SK-N-SH (cell line): ENCODE data around the gene CABLES2.

Experiments
- CHD2 ChIP-seq: fragments of 150-350 bp; IDR thresholded peaks from 2 replicates; pipeline ENCODE4 v1.6.1; 2018; ENCODE audit warnings: low read length; ENCODE audit not compliant: partially characterized antibody
- CTCF ChIP-seq: fragments of 200-600 bp; sonication (generic); IDR thresholded peaks from 2 replicates; pipeline ENCODE4 v1.6.1; 2017; ENCODE audit warnings: antibody characterized with exemption, mild to moderate bottlenecking, moderate library complexity
- EZH2phosphoT487 ChIP-seq: fragments of 200-600 bp; sonication (generic); IDR thresholded peaks from 2 replicates; pipeline ENCODE4 v1.6.1; 2017; ENCODE audit warnings: low read depth, mixed run types, mild to moderate bottlenecking, antibody characterized with exemption, moderate library complexity, borderline replicate concordance
- JUND ChIP-seq: IDR thresholded peaks from 2 replicates; pipeline ENCODE4 v1.4.0; 2012
- MAX ChIP-seq: IDR thresholded peaks from 2 replicates; pipeline ENCODE4 v1.4.0; 2012; ENCODE audit warnings: low read depth
- MXI1 ChIP-seq: IDR thresholded peaks from 2 replicates; pipeline ENCODE4 v1.6.1; 2012; ENCODE audit warnings: mild to moderate bottlenecking, low read depth, low read length, improper control_type of control experiment
- PBX3 ChIP-seq: IDR thresholded peaks from 2 replicates; pipeline ENCODE4; 2012
- POLR2AphosphoS5 ChIP-seq: IDR thresholded peaks from 2 replicates; pipeline ENCODE4 v1.6.1; 2012; ENCODE audit warnings: low read depth, low read length
- RFX5 ChIP-seq: IDR thresholded peaks from 2 replicates; pipeline ENCODE4 v1.6.1; 2012; ENCODE audit warnings: mild to moderate bottlenecking, improper control_type of control experiment, low read length
- SMC3 ChIP-seq: IDR thresholded peaks from 2 replicates; pipeline ENCODE4 v1.6.1; 2012; ENCODE audit warnings: low read depth, low read length, improper control_type of control experiment
- TAF1 ChIP-seq: IDR thresholded peaks from 2 replicates; pipeline ENCODE4 v1.6.1; 2012; ENCODE audit warnings: low read depth, mild to moderate bottlenecking, low read length, moderate library complexity, borderline replicate concordance
- TF ChIP-seq, protein P1 (sequence below): IDR thresholded peaks from 2 replicates; pipeline ENCODE4 v1.6.1; 2012; ENCODE audit warnings: mild to moderate bottlenecking, low read depth, low read length, moderate library complexity
- TF ChIP-seq, protein P2 (sequence below): fragments of 150-350 bp; IDR thresholded peaks from 2 replicates; pipeline ENCODE4 v1.6.1; 2017; ENCODE audit warnings: antibody characterized with exemption, low read length, low read depth, borderline replicate concordance

GRCh38 chr20:62408055-62408454 is 970 bp upstream of the CABLES2 start:
- TF ChIP-seq CTCF (no peak), POLR2AphosphoS5 (no peak), MXI1 (no peak), EZH2phosphoT487 (no peak), SMC3 (no peak), PBX3 (no peak), TAF1 (no peak), JUND (no peak), CHD2 (no peak), RFX5 (no peak), MAX (no peak)
- TF ChIP-seq, protein P1, sequence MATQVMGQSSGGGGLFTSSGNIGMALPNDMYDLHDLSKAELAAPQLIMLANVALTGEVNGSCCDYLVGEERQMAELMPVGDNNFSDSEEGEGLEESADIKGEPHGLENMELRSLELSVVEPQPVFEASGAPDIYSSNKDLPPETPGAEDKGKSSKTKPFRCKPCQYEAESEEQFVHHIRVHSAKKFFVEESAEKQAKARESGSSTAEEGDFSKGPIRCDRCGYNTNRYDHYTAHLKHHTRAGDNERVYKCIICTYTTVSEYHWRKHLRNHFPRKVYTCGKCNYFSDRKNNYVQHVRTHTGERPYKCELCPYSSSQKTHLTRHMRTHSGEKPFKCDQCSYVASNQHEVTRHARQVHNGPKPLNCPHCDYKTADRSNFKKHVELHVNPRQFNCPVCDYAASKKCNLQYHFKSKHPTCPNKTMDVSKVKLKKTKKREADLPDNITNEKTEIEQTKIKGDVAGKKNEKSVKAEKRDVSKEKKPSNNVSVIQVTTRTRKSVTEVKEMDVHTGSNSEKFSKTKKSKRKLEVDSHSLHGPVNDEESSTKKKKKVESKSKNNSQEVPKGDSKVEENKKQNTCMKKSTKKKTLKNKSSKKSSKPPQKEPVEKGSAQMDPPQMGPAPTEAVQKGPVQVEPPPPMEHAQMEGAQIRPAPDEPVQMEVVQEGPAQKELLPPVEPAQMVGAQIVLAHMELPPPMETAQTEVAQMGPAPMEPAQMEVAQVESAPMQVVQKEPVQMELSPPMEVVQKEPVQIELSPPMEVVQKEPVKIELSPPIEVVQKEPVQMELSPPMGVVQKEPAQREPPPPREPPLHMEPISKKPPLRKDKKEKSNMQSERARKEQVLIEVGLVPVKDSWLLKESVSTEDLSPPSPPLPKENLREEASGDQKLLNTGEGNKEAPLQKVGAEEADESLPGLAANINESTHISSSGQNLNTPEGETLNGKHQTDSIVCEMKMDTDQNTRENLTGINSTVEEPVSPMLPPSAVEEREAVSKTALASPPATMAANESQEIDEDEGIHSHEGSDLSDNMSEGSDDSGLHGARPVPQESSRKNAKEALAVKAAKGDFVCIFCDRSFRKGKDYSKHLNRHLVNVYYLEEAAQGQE, result no peak
- TF ChIP-seq, protein P2, sequence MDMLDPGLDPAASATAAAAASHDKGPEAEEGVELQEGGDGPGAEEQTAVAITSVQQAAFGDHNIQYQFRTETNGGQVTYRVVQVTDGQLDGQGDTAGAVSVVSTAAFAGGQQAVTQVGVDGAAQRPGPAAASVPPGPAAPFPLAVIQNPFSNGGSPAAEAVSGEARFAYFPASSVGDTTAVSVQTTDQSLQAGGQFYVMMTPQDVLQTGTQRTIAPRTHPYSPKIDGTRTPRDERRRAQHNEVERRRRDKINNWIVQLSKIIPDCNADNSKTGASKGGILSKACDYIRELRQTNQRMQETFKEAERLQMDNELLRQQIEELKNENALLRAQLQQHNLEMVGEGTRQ, result no peak
